ENCODE results near the gene PIGU.

GRCh38 chr20:34720266-34720665, 43.4 kb upstream of the PIGU start:
- TF ChIP-seq CTCF (conservative IDR thresholded peaks at IDR 0.05; ENCODE audit: low read length) (no peak), EZH2phosphoT487 (IDR thresholded peaks at IDR 0.05; ENCODE audit: borderline replicate concordance, low read depth, low read length) (no peak)

All from OCI-LY7 (cell line).